GDM1 (cell line): Measurements from ENCODE around the gene ZCCHC14.

Source experiments
- DNase-seq: peaks from one replicate; lab custom pipeline; 2025; lab: John Stamatoyannopoulos, UW

ZCCHC14 gene

GRCh38 chr16:87426423-87427215 lies 66.2 kb downstream of the ZCCHC14 start:
- DNase-seq = no peak

- DNase-seq = no peak
These were observed 66.9 kb downstream of the ZCCHC14 start for GRCh38 chr16:87425941-87426340.

- no peak for DNase-seq
These were observed 68.6 kb downstream of the ZCCHC14 start for GRCh38 chr16:87424266-87424665.

- no peak for DNase-seq
These were observed 69.4 kb downstream of the ZCCHC14 start for GRCh38 chr16:87423429-87423828.

GRCh38 chr16:87422106-87422505 lies 70.7 kb downstream of the ZCCHC14 start:
- DNase-seq = no peak

- DNase-seq = no peak
These were observed 71.6 kb downstream of the ZCCHC14 start for GRCh38 chr16:87421003-87421912.

GRCh38 chr16:87420026-87421002 lies 72.5 kb downstream of the ZCCHC14 start:
- no peak for DNase-seq

- no peak for DNase-seq
These were observed 74.2 kb downstream of the ZCCHC14 start for GRCh38 chr16:87418644-87419043.

- DNase-seq = no peak
These were observed 74.6 kb downstream of the ZCCHC14 start for GRCh38 chr16:87418216-87418615.

- no peak for DNase-seq
These were observed 75.3 kb downstream of the ZCCHC14 start for GRCh38 chr16:87417528-87417910.

- no peak for DNase-seq
These were observed 75.8 kb downstream of the ZCCHC14 start for GRCh38 chr16:87416826-87417527.

GRCh38 chr16:87415441-87415840 lies 77.4 kb downstream of the ZCCHC14 start:
- no peak for DNase-seq

GRCh38 chr16:87414251-87414680 lies 78.6 kb downstream of the ZCCHC14 start:
- no peak for DNase-seq

- DNase-seq = no peak
These were observed 79.8 kb downstream of the ZCCHC14 start for GRCh38 chr16:87412996-87413421.

GRCh38 chr16:87412371-87412995 lies 80.3 kb downstream of the ZCCHC14 start:
- DNase-seq = no peak

GRCh38 chr16:87411375-87412271 lies 81.2 kb downstream of the ZCCHC14 start:
- DNase-seq = no peak

GRCh38 chr16:87410968-87411367 lies 81.9 kb downstream of the ZCCHC14 start:
- DNase-seq = no peak

- no peak for DNase-seq
These were observed 82.3 kb downstream of the ZCCHC14 start for GRCh38 chr16:87410530-87410929.

- DNase-seq = no peak
These were observed 83.0 kb downstream of the ZCCHC14 start for GRCh38 chr16:87409781-87410180.

- no peak for DNase-seq
These were observed 83.7 kb downstream of the ZCCHC14 start for GRCh38 chr16:87409153-87409552.
